ENCODE data around the gene PKP3.

DNA sequence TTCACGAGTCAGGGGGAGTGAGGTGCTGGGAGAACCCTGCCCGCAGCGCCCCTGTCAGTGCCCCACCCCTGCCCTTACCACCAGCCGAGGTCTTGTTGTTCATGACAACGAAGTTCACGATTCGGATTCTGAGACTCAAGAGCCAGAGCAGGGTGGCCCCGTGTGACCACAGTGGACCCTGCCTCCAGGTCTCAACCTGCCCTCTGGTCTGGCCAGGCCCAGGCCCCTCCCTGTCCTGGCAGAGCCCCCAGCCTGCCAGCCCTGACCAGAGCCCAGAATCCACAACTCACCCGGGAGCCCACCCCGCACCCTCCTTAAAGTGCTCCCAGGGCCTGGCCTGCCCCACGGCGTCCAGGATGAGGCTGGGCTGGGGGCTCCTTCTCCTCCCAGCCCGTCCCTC lies 37.9 kb downstream of the PKP3 start:
- no peak for TF ChIP-seq ZFX (IDR thresholded peaks at IDR 0.05)
- TF ChIP-seq, protein P1, sequence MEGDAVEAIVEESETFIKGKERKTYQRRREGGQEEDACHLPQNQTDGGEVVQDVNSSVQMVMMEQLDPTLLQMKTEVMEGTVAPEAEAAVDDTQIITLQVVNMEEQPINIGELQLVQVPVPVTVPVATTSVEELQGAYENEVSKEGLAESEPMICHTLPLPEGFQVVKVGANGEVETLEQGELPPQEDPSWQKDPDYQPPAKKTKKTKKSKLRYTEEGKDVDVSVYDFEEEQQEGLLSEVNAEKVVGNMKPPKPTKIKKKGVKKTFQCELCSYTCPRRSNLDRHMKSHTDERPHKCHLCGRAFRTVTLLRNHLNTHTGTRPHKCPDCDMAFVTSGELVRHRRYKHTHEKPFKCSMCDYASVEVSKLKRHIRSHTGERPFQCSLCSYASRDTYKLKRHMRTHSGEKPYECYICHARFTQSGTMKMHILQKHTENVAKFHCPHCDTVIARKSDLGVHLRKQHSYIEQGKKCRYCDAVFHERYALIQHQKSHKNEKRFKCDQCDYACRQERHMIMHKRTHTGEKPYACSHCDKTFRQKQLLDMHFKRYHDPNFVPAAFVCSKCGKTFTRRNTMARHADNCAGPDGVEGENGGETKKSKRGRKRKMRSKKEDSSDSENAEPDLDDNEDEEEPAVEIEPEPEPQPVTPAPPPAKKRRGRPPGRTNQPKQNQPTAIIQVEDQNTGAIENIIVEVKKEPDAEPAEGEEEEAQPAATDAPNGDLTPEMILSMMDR (conservative IDR thresholded peaks at IDR 0.05) = no peak
